GM08714 (cell line): ENCODE data around the gene AAMP.

Source experiments
- H3K4me3 ChIP-seq: fragments of 200-500 bp; sonication (Bioruptor generic); 2 replicates; pipeline ENCODE4 v1.5.1; 2014; ENCODE audit warnings: mild to moderate bottlenecking, low read length, inconsistent platforms
- ZNF274 ChIP-seq: IDR thresholded peaks from 2 replicates; pipeline ENCODE4 v1.6.1; 2012; ENCODE audit warnings: mild to moderate bottlenecking, low read depth, low read length

The AAMP gene

GRCh38 chr2:218301176-218301819 lies 31.4 kb upstream of the AAMP start:
- TF ChIP-seq ZNF274, result no peak
- H3K4me3 ChIP-seq, result no peak overlapping the region

- no peak overlapping the region for H3K4me3 ChIP-seq
- TF ChIP-seq ZNF274, result no peak
Measured at GRCh38 chr2:218300141-218300540, 30.2 kb upstream of the AAMP start.

GRCh38 chr2:218298314-218298875 lies 28.5 kb upstream of the AAMP start:
- H3K4me3 ChIP-seq, result no peak overlapping the region
- TF ChIP-seq ZNF274, result no peak

GRCh38 chr2:218296847-218297246 lies 26.9 kb upstream of the AAMP start:
- no peak for TF ChIP-seq ZNF274
- no peak overlapping the region for H3K4me3 ChIP-seq

- H3K4me3 ChIP-seq, result no peak overlapping the region
- TF ChIP-seq ZNF274, result no peak
Measured at GRCh38 chr2:218296200-218296599, 26.3 kb upstream of the AAMP start.

- H3K4me3 ChIP-seq, result no peak overlapping the region
- TF ChIP-seq ZNF274, result no peak
Measured at GRCh38 chr2:218295029-218295428, 25.1 kb upstream of the AAMP start.

- H3K4me3 ChIP-seq, result no peak overlapping the region
- TF ChIP-seq ZNF274, result no peak
Measured at GRCh38 chr2:218294430-218295022, 24.6 kb upstream of the AAMP start.

DNA sequence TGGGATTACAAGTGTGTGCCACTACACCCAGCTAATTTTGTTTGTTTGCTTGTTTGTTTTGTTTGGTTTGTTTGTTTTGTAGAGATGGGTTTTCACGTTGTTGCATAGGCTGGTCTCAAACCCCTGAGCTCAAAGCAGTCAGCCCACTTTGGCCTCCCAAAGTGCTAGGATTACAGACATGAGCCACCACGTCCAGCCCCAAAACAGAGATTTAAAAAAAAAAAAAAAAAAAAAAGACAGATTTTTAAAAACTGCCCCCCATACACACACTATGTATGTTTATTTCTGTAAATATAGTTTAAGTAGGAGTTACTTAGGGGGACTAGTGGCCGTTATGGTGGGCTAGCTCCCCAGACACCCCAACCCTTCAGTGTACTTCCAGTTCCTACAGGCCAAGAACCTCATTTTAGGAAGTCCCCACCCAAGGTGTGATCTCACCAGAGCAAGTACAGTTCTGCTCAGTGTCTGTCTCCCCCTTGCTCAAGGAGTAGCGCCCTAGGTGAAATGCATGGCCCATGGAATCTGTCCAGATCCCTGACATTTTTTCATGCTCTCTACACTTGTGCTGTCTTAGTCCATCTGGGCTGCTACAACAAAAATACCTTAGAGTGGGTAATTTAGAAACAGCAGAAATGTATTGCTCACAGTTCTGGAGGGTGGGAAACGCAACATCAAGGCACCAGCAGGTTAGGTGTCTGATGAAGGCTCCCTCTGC lies 23.9 kb upstream of the AAMP start:
- H3K4me3 ChIP-seq, result no peak overlapping the region

GRCh38 chr2:218292048-218293014 lies 22.4 kb upstream of the AAMP start, which contains the start of gene TMBIM1:
TMBIM1 (minus strand) TSS chr2:218292503; CDS start chr2:218282141, 10,362 bp downstream.
- TF ChIP-seq ZNF274, result no peak
- peak within 1 kb of the TSS; percentile 70 for H3K4me3 ChIP-seq

More for the DNA sequence above, 23.9 kb upstream of the AAMP start:
- no peak for TF ChIP-seq ZNF274

- peak overlapping the region; percentile 70; the same call in 1 of the 2 replicates for H3K4me3 ChIP-seq
- TF ChIP-seq ZNF274, result no peak
Measured at GRCh38 chr2:218291318-218292047, 21.5 kb upstream of the AAMP start.

GRCh38 chr2:218290316-218291261 lies 20.7 kb upstream of the AAMP start:
- H3K4me3 ChIP-seq, result peak overlapping the region; percentile 70; the same call in 1 of the 2 replicates
- TF ChIP-seq ZNF274, result no peak
